Sciatic nerve (tissue), 2 donors: ENCODE data around the gene CFAP45. TPM values are rescaled to one million over a fixed set of nuclear protein-coding genes. Genes with fewer than 3 reads are reported as not detected.

ENCODE experiments used
- ATAC-seq: fragments of 200-7000 bp; cut with Tn5 transposase; one replicate; pipeline ENCODE4 v1.9.1; 2020; ENCODE audit warnings: mild to moderate bottlenecking, moderate library complexity
- DNase-seq: peaks from one replicate; pipeline ENCODE4 v3.0.0-alpha.2; 2020; ENCODE audit warnings: low spot score
- intact Hi-C: fragments of 100-400 bp; cut with DNase I; formaldehyde crosslinking; loops from one replicate; pipeline ENCODE4 v1.14.2; 2022
- total RNA-seq: library from RNA; stranded (reverse); fragmentation: NEBNext Ultra II Directional; extraction: Animal tissue kit (Norgen Biotek cat#: 25700); gene quantifications from one replicate; pipeline ENCODE4 v1.2.1, GENCODE V29; 2021
- donor health status: DM: no; HTN: no; CAD: no.
- donor health status: DM: no; HTN: no; CAD: no.

CFAP45 gene
- total RNA-seq, 1 donor from 2014 or later, result 1.6 TPM

DNA sequence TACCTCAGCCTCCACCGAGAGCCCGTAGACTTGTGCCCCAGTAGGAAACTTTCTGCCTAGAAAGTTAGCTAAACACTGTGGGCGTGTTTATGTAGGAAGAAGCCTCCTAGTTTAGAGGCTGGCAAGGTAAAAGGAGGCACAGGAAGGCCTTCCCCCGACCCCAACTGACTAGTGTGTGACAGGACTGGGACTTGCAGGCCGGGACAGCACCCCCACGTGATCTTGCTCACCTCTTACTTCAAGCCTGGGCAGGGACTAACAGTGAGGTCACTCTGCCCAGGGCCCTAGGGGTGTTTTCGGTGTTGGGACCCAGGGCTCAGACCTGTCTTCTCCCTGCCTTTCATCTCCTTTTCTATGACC lies 25.7 kb upstream of the CFAP45 start:
- DNase-seq (no peak), ATAC-seq (no peak)
- intact Hi-C loops, result no loop called here

DNA sequence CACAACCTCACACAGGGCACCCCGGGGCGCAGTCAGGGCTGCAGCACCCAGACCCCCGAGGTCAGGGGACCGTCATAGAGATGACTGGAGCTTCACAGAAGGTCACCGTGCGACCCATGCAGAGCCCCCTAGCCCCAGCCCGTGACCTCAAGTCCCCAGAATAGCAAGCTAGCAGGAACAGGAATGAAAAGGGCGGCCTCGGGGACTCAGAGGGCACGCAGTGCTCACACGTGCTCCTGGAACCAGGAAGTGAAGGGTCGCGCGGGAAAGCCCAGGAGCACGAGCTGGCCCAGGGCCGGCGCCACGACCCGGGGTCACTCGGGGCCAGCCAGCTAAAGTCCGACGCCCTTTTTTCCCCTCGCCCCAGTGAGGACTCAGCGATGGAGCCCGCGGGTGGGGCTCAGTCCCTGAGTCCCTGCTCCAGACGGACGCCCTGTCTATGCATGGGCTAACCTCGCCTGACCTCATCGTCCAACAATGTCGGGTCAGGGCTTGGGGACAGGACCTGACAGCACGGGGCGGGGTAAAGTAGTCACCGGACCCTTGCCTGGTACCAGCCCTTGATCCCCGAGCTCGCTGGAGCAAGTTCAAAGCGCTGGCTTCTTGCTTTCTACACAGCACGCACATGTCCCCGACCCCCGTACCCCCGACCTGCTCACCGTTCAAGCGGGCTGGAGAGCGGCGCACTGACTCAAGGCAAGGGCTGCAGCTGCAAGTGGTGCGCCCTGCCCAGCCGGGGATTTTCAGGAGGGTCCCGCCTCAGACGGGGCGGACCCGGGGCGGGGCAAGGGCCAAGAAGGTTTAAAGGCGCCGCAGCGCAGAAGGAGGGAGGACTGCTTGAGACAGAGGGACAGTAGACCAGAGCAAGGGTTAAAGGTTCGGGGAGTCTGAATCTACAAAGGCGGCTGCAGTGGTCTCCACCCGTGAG lies 25.1 kb upstream of the CFAP45 start, which contains the start of gene TAGLN2:
TSS of gene TAGLN2 (minus strand) at position 717 of the 928 bp plus-strand sequence. CDS start 4,998 bp downstream, outside the sequence.
- peak; percentile 86 for ATAC-seq
- intact Hi-C loops, result no loop called here
- DNase-seq, result peak; percentile 94

DNA sequence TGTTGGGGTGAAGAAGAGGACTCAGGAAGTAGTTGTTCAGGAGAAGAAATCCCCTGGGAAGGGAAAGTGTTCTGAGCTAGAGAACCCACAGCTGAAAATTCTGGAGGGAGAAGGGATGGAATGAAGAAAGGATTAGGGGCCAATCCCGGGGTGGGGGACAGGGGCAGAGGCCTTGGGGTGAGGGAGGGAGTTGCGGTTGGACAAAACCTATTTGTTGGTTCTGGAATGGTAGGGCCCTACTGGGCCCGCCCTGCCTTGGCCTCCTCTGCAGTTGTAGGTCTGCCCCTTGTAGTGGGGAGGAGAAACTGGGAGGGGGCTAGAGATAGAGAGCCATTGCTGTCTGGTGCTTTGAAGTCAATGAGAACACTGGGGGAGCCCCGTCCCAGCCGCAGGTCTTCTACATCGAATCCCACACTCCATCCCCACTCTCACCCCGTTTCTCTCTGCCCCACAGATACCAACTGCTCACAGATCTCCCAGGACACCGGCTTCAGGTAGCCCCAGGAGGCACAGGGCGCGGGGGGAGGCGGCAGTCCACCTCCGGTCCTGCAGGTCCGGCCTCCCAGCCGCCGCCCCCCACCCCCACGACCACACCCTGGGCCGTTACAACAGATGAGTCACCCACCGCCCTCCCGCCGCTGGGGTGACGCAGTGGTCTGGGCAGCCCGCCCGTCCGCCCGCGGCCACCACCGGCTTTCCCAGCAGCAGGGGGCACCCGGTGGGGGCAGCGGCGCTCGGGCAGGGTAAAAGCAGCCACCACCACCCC lies 24.2 kb upstream of the CFAP45 start:
- intact Hi-C loops, result no loop called here
- DNase-seq (peak; percentile 91), ATAC-seq (peak; percentile 83)

DNA sequence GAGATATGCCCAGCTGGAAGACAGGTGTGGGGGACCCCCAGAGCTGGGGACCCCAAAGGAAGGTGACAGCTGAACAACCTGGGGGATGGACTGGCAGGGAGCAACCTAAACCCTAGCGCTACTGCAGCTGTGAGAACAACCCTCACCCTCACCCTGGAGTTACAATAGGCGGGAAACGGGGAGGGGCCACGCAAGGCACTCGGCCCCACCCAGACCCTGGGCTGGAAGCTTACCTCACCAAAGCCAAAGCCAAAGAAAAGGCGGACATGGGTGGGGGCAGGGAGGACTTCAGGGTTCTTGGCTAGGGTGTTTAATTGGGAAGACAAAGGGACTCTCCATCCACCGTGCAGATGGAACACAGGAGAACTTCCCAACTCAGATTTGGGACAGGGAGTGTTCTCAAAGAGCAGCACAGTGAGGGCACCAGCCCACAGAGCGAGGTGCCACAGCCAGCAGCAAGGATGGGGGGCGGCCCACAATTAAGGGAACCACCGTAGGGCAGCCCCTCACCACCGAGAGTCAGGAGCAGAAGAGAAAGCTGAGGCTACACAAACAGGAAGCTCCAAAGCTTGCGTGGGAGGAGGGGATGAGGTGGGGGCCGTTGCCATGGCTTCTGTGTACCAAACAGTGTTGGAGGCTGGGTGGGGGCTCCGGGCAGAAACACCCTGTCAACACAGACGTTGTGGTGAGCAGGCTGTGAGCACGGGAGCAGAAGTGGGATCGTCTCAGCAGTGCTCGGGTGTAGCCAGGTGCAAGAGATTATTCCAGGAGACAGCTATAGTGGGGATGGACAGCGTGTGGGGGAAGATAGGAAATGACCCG lies 23.4 kb upstream of the CFAP45 start:
- intact Hi-C loops, result no loop called here
- peak; percentile 73 for ATAC-seq
- peak; percentile 86 for DNase-seq

DNA sequence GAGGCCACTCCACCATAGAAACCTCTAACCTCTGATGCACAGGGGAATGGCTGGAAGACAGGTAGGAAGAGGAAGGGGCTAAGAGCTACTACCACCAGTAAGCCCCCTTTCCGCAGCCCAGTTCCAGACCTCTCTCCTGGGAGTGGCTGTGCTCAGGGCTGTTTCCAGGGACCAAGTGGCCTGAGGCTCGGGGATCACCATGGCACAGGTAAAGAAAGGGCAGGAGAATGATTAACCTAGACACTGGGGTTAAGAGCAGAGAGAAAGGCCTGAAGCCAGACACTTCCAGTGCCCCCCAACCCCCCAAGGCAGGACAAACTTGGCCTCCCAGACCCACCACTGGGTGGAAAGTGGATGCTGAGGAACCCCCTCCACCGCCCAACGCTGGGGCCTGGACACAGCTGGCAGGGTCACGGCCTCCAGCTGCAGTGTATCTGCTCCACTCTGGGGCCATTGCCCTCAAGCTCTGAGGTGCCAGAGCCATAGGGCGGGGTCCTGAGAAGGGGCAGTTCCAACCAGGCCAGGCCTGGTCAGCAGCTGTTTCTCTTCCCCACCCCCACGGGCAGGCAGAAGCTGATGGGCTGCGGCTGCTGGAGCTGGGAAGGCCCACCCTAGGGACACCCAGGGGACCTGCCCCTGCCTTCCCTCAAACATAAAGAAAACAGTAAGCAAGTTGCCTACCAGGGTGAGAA lies 22.7 kb upstream of the CFAP45 start:
- intact Hi-C loops, result no loop called here
- ATAC-seq, result peak; percentile 1
- DNase-seq, result peak; percentile 72

DNA sequence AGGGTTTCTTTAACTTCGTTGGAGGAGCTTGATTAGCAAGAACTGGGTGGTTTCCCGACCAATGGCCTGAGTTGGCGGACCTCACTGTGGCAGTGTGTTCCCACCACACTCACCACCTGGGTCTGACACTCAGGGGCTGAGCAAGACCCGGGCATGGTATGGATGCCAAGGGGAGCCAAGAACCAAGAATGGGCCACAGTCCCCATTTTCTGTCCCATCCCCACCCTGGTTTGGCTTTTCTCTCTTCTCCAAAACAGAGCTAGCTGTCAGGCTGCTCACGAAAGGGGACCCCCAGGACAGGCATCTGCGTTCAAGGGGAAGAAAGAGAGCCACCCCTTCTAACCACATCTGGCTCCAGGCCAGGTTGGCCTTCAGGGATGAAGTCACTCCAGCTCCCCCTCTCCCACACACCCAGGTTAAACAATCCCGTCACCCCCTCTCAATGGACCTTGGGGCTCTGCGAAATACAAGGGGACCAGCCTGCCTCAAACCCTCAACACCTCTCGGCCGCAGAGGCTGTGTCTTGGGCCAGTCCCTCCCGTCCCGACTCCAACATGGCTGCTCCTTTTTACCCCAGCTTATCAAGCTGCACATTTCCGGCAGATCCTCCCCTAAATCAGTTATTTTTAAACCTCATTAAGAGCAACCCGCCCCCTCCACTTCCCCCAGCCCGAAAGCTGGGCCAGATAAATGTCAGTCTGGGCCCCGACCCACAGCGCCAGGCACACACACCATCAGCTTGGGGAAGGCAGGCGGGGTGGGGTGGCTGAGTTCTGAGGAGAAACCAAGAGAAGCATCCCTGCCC lies 21.9 kb upstream of the CFAP45 start:
- intact Hi-C loops, result no loop called here
- ATAC-seq (no peak), DNase-seq (no peak)

DNA sequence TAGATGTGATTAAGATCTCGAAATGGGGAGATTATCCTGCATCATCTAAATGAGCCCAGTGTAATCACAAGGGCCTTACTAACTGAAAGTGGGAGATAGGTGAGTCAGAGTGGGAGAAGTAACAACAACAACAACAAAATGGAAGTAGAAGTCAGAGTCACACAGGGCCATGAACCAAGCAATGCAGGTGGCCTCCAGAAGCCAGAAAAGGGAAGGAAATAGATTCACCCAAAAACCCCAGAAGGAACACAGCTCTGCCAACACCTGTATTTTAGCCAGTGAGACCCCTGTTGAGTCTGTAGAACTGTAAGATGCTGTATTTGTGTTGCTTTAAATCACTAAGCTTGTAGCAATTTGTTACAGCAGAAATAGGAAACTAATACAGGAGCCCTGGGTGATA lies 21.3 kb upstream of the CFAP45 start:
- intact Hi-C loops, result no loop called here
- DNase-seq (no peak), ATAC-seq (no peak)

DNA sequence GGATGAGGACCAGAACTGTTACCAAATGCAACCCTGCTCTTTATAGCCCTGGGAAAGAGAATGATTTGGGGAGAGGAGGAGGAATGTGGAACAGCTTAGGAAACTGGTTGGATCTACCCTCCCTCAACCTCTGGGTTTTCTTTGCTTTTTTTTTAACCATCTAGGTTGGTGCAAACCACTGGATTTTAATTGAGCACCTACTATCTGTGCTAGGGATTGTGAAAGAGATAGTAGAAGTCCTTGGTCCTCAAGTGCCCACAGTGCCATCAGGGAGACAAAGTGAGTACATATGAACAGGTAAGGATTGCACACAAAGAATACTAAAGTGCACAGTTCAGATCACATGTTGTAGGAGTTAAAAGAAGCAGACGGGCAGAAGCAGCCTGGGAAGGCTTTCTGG lies 20.7 kb upstream of the CFAP45 start:
- DNase-seq (no peak), ATAC-seq (no peak)
- intact Hi-C loops, result no loop called here

DNA sequence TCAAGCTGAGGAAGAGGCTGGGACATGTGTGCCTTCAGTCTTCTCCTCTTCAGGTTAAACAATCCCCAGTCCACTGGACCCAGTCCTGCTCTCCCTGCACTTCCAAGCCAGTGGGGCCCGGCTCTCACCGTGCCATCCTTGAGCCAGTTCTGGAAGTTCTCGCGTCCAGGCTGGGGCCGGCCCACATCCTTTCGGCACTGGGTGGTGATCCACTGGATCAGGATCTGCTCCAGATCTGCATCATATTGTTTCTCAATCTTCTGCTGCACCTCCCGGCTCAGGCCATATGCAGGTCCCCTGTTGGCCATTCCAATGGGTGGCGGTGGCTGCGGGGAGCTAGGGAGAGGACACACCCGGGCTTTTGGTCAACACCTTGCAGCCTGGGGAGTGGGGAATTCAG lies 20.2 kb upstream of the CFAP45 start:
- ATAC-seq, result no peak
- no peak for DNase-seq
- intact Hi-C loops, result no loop called here

DNA sequence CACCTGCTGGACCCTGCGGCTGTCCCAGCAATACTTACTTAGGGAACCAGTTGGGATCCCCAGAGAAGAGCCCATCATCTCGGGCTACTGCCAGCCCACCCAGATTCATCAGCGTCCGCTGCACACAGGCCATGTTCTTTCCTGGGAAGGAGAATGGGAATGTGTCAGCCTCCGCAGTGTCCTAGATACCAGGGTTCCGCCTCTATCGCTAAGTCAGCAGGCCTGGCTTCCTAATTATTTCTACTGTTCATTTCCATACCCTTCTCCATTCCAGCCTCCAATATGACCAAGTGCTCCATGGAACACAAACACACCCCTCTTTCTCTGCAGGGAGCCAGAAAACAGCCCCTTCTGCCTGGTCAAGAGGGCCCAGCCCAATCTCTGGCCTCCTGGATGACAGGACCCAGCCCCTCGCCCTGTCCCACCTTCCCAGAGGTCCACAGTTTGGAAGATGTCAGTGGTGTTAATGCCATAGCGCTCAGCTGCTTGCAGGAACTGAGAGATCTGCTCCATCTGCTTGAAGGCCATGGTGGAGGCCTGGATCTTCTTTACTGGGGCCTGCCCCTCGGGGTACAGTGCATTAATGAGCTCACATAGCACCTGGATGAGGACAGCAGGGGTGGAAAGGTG lies 19.4 kb upstream of the CFAP45 start:
- DNase-seq, result no peak
- no peak for ATAC-seq
- intact Hi-C loops, result no loop called here

DNA sequence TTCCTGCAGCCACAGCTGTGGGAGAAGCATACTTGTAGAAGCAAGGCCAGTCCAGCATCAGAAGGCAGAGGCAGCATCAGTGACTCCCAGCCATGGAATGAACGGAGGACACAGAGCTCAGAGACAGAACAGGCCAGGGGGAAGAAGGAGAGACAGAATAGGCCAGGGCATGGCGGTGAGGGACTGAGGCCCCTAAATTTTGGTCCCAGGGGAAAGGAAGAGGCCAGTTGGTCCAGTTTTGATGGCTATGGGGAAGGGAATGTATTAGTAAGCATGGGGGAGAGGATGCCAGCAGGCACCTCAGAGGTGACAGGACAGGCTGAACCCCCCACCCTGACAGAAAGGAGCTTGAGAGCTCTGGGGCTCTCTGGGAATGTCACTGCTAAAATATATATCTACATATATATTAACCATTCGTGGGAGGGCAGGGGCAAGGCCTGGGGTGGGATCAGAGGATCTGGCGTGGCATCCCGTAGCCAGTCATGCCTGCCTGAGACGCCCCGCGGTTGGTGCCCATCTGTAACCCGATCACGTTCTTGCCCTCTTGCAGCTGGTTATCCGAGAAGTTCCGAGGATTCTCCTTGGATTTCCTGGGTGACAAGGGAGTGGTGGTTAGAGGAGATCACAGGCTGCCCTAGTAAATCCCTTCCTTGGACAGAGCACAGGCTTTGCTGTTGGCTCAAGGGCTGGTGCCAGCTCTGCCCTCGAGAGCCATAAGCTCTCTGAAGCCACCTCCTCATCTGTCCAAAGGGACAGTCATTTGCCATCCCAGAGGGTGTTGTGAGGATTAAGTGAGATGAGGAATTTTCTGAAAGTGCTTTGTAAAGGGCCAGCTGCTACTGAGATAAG lies 18.6 kb upstream of the CFAP45 start:
- intact Hi-C loops, result no loop called here
- DNase-seq, result no peak
- no peak for ATAC-seq

DNA sequence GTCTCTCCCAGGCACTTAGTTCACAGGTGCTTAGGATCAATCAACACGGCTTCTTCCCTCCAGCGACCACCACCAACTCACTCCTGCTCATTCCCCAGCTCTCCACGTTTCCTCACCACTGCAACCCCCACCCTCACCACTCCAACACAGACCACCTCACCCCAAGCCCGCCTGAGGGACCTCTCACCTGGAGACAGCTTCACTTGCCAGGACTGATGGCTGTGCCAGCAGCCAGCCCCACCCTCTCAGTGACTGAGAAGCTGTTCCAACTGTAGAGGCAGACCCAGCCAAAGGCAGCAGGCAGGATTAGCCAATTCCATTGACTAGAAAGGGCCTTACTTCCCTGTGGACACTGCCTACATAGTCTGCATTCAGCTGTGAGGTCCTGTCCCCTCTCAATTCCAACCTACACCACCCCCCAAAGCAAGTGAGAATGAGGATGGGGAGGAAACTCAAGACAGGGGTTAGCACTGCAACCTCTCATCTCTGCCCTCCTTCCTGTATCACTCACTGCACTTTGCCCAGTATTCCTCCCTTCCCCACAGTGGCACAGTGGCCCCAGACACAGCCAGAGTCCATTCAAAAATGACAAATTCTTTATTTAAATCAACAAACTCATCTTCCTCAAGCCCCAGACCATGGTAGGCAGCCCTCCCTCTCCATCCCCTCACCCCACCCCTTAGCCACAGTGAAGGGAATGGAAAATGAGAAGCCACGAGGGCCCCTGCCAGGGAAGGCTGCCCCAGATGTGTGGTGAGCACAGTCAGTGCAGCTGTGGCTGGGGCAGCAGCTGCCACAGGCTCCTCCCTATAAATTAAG lies 17.8 kb upstream of the CFAP45 start:
- ATAC-seq, result no peak
- intact Hi-C loops, result no loop called here
- DNase-seq, result no peak

DNA sequence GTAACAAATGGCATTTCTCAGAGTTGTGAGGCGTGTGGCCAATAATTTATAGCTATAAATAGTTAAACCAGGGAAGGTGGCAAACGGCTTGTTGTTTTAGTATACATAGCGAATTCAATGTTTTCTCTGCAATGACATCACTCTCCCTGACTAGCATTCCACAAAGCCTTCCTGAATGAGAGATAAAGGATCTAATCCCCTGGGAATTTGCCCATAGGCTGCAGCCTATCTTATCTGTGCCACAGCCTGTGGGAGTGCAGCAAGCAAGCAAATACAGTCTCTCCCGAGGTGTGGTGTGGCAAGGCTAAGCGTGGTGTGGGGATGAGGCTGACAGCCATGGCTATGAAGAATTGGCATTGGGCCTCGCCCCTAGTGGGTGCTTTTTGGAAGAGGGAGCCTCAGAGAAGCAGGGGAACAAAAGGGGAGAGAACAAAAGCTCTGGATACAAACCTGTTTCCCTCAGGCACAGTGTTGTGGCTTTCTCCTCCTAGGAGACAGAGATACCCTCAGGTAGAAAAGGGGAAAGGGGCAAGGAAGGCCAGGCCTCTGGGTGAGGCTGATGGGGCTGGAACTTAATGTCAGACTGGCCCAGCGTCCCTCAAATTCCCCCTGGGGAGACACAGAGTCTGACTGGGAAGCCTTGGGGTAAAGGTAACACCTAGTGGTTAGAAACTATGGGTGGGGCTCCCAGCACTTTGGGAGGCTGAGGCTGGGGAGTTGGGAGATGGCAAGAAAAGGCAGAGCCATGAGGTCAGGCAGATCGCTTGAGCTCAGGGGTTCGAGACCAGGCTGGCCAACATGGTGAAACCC lies 16.5 kb upstream of the CFAP45 start:
- DNase-seq, result no peak

DNA sequence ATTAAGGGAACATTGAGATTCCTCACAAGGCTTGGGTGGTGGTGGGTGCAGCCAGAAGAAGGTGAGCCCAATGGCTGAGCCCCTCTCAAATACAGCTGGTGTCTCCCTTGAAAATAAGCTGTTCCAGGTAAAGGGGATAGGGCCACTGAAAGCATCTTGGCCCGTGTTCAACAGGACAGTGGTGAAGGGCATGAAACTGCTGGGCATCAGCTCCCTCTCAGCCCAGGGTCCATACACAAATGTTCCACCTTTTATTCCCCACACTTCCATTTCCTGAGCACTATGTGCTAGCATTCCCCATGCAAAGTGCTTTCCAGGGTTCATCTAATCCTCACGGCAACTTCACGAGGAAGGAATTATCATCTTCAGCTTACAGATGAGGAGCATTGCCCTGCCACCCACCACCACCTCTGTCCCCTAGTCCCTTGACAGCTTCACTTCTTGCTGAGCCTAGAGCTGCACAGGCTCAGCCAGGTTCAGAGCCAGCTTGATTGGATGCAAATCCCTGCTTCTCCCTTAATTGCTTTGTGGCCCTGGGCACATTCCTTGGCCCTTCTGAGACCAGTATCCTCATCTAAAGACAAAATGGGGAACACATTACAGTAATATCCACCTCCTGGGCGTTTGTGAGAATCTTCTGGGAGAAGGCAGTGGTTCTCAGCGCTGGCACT lies 15.7 kb upstream of the CFAP45 start:
- ATAC-seq, result no peak
- intact Hi-C loops, result no loop called here
- no peak for DNase-seq

More for the DNA sequence above, 16.5 kb upstream of the CFAP45 start:
- ATAC-seq, result no peak
- intact Hi-C loops, result no loop called here
